Measurements from ENCODE around the gene TGDS.
"Not testable (repeated sequence)": the region's sequence is repeated elsewhere in the genome, so short reads cannot be mapped to it uniquely, and the experiment has no call there.

Gene TGDS, protein sequence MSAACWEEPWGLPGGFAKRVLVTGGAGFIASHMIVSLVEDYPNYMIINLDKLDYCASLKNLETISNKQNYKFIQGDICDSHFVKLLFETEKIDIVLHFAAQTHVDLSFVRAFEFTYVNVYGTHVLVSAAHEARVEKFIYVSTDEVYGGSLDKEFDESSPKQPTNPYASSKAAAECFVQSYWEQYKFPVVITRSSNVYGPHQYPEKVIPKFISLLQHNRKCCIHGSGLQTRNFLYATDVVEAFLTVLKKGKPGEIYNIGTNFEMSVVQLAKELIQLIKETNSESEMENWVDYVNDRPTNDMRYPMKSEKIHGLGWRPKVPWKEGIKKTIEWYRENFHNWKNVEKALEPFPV
- 12.9 to 41.1 (median 24.0) reads per million in 3 experiments for total RNA-seq

DNA sequence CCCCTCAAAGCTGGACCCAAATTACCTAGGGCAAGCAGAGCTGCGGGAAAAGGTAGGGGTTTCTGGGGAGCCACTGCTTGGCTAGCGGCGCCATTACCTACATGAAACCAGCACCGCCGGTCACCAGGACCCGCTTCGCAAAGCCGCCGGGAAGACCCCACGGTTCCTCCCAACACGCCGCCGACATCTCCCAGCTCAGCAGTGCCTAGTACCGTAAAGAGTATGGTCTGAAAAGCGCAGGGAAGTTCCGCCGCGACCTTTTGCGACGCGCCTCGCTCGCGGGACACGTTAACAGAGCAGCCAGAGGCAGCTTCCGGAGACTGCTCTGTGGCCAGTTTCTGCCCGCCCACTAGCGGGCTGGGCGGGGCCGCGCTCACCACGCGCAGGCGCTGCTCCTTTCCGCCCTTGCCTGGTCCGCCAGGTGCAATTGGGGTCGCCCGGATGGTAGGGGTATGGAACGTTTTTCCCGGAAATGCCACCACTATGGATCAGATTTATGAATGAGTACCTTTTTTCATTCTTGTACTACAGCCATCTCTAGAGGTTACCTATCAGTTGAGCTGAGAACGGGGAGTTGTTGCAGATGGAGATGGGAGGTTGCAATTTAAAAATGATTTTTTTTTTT is at the start of gene TGDS:
TGDS (minus strand) TSS at position 203 of the 625 bp plus-strand sequence; CDS start at position 187, 16 bp downstream.
- peak; percentile 88 for DNase-seq

DNA sequence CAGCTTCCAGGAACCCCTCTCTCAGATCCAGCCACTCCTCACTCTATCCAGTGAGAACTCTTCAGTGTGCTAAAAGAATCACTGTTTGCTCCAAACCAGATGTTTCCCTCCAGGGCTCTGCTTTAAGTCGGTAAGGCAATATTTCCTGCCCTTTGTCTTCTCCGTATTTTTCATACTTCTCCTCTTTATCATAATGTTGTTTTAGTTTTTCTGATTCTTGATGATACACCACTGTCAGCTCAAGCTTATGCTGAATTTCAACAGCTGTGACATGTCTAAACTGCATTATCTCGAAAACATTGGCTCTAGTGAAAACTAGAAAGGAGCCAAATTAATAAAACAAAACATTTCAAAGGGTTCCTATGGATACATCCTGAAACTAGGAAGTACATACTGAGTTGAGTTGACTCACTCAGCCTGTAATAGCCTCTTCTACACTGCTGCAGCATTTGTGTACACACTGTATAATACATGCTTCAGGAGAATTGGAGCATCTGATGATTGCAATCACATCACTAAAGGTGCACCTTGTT is 45.5 kb upstream of the TGDS start:
- no peak for DNase-seq

DNA sequence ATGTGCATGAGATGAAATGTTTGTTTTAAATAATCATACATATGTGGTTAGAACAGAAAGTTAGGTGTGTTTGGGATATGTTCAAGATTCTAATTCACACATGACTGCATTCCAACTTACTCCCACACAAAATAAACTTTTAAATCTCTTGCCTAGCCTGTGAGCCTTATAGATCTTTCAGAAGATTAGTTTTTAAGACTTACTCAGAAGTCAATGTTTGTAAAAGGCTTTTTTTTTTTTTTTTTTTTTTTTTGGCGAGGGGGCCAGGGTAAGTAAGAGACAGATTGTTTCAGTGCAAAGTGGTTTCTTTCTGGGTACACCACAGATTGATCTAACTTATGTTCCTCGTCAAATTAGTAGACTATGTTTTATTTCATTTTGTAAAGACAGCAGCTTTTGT is 44.8 kb upstream of the TGDS start:
- DNase-seq = no peak

DNA sequence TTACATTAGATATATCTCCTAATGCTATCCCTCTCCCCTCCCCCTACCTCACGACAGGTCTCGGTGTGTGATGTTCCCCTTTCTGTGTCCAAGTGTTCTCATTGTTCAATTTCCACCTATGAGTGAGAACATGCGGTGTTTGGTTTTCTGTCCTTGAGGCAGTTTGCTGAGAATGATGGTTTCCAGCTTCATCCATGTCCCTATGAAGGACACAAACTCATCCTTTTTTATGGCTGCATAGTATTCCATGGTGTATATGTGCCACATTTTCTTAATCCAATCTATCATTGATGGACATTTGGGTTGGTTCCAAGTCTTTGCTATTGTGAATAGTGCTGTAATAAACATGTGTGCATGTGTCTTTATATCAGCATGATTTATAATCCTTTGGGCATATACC is 41.7 kb upstream of the TGDS start:
- DNase-seq = not testable (repeated sequence)

DNA sequence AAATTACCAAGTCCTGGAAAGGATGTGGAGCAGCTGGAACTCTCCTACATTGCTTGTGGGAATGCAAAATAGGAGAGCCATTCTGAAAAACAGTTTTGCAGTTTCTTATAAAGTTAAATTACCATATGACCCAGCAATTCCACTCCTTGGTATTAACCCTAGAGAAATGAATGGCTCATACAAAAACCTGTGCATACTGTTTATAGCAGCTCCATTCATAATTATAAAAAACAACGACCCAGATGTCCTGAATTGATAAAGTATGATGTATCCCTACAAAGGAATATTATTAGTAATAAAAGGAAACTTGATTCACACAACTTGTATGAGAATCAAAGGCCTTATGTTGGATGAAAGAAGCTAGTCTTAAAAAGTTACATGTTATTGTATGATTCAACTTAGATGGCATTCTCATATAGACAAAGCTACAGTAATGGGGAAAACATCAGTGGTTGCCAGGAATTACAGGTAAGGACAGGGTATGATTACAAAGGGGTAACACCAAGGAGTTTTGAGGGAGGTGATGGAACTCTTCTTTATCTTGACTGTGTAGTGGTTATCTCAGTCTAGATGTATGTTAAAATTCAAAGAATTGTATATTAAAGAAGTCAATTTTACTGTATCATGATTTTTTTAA is 41.1 kb upstream of the TGDS start:
- DNase-seq = no peak

DNA sequence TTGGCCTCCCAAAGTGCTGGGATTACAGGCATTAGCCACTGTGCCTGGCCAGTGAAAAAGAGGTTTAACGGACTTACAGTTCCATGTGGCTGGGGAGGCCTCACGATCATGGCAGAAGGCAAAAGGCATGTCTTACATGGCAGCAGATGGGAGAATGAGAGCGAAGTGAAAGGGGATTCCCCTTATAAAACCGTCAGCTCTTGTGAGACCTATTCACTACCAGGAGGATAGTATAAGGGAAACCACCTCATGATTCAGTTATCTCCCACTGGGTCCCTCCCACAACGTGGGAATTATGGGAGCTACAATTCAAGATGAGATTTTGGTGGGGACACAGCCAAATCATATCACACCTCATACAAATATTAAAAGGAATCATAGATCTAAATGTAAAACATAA is 40.1 kb upstream of the TGDS start:
- DNase-seq = not testable (repeated sequence)

DNA sequence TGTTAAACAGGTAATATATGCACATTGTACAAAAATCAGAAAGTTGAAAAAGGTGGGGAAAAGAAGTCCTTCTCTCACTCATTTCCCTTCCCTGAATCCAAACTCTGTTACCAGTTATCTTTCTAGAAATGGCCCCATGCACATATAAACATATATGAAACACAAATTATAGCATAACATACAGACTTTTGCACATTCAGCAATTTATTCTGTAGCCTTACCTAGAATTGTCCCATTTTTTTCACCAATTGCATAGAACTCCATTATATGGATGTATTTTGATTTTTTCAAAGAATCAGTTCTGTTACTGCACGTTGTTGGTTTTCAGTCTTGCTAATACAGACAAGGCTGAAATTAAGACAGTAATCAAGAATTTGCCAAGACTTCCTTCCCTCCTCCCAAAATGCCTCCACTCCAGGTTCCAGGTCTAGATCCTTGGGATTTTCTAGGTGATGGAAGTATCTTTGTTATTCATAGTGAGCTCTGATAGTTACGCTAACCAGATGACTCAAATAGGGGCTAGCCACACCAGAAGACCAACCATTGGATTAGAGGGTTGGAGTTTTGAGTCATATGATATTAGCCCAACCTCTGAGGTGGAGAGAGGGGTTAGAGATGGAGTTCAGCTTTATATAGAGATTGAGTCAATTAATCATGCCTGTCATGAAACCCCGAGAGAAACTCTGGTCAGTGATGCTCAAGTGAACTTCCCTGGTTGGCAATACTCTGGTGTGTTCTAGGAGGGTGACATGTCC is 36.5 kb upstream of the TGDS start:
- DNase-seq = no peak

DNA sequence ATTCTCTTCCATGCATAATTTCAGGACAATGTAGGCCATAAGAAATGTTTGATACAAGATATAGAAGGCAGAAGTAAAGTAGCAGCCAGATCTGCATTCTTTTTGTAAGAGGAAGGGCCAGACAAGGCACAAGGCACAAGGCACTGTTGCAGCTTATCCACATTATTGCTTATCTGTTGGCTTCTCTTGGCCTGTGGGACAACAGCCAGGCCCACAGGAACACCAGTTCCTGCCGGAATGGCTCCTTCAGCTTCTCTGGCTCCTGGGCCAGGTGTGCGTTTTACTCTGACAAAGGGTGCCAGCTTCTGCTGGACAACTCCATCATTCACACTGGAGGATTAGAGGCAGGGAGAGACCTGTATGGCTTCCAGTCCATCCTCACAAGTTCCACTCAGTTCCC is 34.9 kb upstream of the TGDS start:
- DNase-seq = no peak

DNA sequence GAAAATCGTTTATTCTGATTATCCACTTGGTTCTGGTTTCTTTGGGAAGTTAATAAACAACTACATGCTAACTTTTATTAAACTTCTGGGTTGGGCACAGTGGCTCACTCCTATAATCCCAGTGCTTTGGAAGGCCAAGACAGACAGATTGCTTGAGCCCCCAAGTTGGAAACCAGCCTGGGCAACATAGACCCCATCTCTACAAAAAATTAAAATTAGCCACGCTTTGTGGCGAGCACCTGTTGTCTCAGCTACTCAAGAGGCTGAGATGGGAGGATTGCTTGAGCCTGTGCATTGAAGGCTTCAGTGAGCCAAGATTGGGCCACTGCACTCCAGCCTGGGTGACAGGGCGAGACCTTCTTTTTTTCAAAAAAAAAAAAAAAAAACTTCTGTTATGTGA is 27.4 kb upstream of the TGDS start:
- DNase-seq = no peak

DNA sequence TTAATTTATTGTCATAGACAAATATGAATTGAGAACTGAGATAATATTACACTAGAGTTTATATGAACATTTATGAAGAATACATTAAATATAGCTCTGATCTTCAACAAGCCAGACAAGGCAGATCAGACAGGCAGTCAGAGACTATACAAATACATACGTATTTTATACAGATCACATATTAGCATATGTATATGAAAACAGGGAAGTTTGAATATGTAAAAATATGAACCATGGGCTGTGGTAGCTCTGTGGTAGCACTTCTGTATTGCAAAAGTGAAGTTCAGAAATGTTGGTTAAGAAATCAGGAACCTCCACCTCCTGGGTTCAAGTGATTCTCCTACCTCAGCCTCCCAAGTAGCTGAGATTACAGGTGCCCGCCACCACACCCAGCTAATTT is 26.4 kb upstream of the TGDS start:
- no peak for DNase-seq

DNA sequence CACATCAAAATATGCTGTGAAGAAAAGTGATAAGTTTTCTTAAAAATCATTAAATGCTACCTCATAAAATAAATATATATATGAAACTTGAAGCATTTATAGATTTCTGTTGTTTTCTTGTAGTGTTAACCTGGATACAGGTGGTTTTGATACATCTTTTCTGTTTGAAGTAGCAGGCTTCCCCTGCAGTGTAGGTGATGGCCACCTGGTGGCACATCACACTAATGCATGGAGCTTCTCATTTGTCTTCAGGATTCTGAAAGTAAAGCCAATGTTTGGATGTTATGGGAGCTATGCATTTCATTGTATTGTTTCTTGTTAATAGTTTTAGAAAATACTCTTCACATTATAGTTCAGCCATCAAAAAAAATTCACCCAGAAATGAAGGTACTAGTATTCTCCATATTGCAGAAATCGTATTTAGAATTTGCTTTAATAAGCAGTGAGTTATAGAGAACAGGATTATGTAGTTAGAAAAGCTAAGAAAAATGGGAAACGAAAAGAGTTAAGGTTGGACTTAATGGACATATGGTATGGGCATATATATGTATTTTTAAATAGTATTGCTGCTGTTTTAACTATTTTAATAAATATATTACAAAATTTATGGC is 24.4 kb upstream of the TGDS start:
- DNase-seq = peak; percentile 4

DNA sequence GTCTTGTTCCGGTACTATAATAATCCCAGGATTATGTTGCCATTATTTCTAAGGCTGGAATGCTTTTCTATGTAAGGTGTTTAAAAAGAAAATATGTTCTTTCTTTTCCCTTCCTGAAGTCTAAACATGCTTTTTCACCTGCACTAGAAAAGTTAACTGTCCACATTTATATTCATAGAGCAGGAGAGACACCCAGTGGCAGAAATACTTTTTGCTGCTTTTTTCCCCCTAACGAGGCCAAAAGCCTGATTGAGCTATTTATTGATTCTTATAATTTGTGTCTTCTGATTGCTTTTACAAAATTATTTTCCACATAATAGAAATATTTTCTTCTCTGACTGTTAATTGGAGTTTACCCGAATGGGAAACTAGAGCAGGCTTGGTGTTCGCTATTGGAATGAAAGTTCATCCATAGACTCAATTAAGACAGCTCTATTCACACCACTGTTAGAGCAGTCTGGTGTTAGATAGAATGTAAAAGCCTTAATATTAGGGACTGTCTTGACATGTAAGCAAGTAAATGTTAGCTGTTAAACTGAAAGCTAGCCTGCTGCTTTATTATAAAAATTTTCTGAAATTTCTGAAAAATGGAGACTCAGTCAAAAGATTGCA is 21.5 kb upstream of the TGDS start:
- DNase-seq = peak; percentile 47

DNA sequence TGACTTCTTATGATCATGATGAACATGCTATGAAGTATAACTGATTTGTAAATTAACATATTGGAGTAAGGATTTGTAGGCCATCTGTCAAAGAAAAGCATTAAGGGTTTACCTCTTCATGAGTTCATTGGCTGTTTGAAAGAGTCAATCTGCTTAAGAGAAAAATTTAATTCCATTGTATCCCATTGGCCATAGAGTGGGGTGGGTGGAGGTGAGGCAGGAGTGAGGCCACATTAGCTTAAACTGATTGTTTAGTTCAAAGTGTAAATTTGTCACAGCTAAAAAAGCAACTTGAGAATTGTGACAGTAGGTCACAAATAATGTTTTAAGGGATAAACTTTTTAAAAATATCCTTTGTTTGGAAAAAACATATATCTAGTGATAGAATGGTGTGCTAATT is 17.1 kb upstream of the TGDS start:
- no peak for DNase-seq

DNA sequence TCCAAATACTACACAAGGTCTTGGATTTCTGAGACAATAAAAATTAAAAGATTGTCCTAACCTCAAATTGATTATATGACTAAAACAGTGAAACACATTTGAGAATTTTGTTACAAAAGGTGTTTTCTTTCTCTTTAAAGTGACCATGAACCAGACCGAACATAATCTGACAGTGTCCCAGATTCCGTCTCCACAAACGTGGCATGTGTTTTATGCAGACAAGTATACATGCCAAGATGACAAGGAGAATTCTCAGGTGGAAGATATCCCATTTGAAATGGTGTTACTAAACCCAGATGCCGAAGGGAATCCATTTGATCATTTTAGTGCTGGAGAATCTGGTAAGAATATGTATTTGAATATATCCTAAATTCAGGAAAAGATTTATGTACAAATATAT is 16.1 kb upstream of the TGDS start:
- no peak for DNase-seq

DNA sequence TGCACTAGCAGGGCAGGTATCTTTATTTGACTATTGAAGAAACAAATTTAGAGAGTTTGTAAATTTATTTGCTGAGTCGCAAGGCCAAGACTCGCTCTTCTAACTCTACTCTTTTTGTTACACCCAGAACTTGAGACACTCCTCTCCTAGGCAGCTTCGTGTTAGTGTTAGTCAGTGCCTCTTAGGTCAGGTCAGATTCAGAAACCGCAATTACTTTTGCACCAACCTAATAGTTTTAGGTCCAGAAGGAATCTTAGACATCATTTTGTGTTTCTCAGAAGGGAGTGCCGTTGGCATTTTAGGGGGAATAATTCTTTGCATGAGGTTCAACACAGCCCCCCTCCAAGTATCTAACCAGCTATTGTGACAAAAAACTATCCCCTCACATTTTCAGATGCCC is 14.5 kb upstream of the TGDS start:
- no peak for DNase-seq

DNA sequence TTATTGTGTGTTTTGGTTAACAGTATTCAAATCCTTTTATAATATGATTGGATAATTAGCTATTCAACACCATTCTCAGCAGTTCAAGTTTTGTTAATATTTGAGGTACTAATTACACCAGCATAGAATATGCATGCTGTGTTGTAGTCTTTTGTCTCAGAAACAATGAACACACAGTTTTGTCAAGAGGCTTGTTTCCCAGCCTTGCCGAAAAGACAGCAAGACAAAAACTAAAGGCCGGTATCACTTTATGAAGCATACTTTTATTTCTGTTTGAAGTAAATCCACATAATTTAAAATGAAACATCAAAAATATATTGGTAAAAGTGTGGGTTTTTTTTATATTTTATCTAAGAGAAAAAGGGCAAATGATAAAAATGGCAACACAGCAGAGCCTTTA is 13.2 kb upstream of the TGDS start:
- no peak for DNase-seq

DNA sequence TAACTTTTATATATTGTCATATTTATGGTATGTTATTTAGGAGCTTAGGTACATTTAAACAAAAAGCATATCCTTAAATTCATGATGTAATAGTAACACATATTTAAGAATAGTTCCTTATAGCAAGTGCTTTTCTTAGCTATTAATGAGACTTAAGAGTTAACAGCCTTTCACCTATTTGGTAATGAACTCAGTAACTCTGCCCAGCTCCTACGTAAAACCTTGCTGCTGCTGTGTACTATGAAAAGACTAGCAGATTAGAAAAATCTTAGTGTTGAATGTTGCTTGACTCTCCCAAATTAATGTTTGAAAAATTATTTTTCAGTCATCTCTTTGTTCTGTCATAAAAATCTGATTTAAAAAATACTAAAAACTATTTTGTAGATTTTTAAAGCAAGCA is 12.6 kb upstream of the TGDS start:
- DNase-seq = no peak

DNA sequence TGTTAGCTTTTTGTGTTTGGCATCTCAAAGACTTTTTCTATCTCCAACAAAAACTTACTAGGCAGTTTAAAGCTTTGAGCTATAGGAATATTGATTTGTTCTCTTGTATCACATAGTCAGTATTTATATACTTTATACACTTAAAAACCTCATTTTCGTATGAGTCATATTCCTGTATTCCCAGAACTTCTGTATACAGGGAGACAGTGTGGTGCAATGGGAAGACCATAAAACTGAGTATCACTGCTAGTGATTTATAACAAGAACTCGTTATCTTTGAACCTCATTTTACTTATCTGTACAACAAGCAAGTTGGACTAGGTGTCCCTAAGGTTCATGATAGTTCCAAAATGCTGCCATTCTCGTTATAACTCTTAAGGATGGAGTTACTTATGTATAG is 12.0 kb upstream of the TGDS start:
- no peak for DNase-seq

DNA sequence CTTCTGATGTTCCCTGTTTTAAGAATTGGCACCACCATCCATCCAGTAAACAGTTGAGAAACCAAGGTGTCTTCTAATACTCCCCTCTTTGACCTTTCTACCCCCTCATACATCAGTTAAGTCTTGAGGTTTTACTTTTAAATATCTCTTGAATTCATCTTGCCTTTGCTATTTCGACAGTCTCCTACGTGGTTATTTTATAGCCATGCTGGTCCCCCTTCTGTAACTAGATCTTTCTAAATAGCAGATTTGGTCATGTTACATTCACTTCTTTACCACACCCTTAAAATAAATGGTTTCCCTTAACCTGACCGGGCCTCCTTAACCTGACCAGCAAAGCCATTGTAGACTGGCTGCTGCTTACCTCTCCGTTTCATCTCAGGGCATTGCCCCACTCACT is 11.1 kb upstream of the TGDS start:
- no peak for DNase-seq

DNA sequence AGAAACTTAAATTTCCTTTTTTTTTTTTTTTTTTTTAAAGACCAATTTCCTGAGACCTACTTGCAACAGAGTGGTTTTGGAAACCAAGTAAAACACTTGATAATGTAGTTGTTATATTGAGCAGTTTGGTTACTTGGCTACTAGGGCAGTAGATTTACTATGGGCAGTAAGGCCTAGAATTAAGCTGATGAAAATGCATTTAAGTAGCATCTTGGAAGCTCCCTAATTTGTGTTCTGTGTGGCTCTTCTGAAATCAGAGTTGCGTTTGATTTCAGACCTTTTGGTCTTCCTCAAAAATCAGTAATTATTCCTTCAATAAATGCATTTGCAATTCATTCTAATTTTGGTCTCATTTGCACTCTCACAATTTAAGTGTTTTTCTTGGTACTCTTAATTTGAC is 6.5 kb upstream of the TGDS start:
- no peak for DNase-seq

DNA sequence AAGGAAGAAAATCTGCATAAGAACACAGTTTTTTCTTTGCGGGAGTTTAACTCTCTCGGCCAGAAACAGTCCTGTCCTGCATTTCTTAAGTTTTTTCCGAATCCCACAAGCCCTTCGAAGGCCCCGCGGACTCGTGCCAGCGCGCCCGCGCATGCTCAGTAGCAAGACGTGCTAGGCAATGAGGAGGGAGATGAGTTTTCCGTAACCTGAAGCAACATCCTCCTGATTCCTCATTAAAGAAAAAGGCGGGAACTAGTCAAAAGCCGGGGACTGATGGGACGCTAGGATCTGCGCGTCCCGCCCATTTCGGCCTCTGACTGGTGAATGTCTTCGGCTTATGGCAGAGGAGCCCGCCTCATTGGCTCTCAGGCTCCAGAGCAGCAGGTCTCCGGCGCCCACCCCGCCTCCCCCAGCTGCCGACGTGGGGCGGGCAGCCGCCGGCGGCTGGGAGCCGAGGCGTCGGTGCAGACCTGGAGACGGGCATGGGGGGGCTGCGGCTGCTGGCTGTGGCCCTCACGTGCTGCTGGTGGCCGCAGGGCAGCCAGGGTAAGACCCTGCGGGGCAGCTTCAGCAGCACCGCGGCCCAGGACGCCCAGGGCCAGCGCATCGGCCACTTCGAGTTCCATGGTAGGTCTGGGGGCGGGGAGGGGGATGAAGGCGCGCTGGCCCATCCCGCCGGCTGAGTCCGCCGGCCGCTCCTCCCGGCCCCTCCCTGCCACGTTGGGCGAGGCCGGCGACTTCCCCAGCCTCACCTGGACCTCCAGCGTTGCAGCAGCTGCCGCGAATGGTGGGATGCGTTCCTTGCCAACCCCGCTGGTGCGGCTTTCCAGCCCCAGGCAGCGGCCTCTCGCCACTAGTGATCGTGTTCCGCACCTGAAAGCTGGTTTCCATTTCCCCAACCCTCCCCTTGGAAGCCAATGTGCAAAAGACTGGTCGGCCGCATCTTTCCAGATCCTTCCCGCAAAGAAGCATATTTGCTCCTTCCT is 5.8 kb upstream of the TGDS start, which contains the start of gene GPR180:
GPR180 (plus strand) TSS at position 412 of the 986 bp plus-strand sequence; CDS start at position 483, 71 bp downstream.
- peak; percentile 90 for DNase-seq
